ENCODE data around the gene RAB34.

DNA sequence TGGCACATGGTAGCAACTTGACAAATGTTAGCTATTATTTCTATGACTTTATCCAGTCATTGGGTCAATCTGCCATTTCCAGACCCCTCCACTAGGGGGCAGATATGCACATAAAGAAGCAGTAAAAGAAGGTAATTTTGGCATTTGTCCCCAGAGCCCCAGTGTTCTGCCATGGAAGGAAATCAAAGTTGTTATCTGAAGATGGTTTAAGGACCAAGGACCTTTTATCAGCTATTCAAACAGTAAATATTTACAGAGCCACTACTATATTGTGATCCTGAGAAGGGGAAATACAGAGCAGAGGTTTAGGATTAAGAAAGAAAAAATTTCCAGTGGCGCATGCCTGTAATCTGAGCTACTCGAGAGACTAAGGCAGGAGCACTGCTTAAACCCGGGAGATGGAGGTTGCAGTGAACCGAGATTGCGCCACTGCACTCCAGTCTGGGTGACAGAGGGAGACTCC lies 46.2 kb upstream of the RAB34 start:
- no peak for TF ChIP-seq POLR2A (IDR thresholded peaks at IDR 0.05; ENCODE audit: low read depth, low read length)
- TF ChIP-seq TAF1 (IDR thresholded peaks at IDR 0.05; ENCODE audit: borderline replicate concordance, low read depth, low read length) = no peak
- TF ChIP-seq POLR2AphosphoS5 (IDR thresholded peaks at IDR 0.05; ENCODE audit: low read depth, low read length) = no peak
